Uterus (tissue), 4 donors: ENCODE data around the gene P2RY12. TPM values are rescaled to one million over a fixed set of nuclear protein-coding genes. Genes with fewer than 3 reads are reported as not detected.

Experiments
- DNase-seq, 2 donors: peaks; one replicate each; pipeline ENCODE4 v3.0.0-alpha.2; 2019 to 2020
- H3K27ac ChIP-seq, 2 donors: fragments of 200-600 bp; sonication (generic); 1 replicate in 1 of 2; 2 replicates in 1 of 2; pipeline ENCODE4 v1.5.1; 2016 to 2018
- H3K27me3 ChIP-seq, 2 donors: fragments of 200-600 bp; sonication (generic); one replicate each; pipeline ENCODE4 v1.5.1; 2018 to 2019; ENCODE audit warnings: control low read depth in 1 of 2
- H3K36me3 ChIP-seq, 2 donors: fragments of 200-600 bp; sonication (generic); one replicate each; pipeline ENCODE4 v1.5.1; 2019; ENCODE audit warnings: control low read depth in 1 of 2
- H3K4me1 ChIP-seq, 2 donors: fragments of 200-600 bp; sonication (generic); one replicate each; pipeline ENCODE4 v1.5.1; 2018 to 2019; ENCODE audit warnings: control low read depth in 1 of 2
- H3K4me3 ChIP-seq, 2 donors: fragments of 200-600 bp; sonication (generic); 1 replicate in 1 of 2; 2 replicates in 1 of 2; pipeline ENCODE4 v1.5.1; 2018 to 2019; ENCODE audit warnings: mild to moderate bottlenecking in 1 of 2
- H3K9me3 ChIP-seq, 2 donors: fragments of 200-600 bp; sonication (generic); one replicate each; pipeline ENCODE4 v1.5.1; 2019; ENCODE audit warnings: control low read depth in 1 of 2
- POLR2A ChIP-seq, 2 donors: fragments of 450-650 bp; IDR thresholded peaks; one replicate each; pipeline ENCODE4 v1.6.1; 2016; ENCODE audit warnings: antibody characterized with exemption in 2 of 2, mild to moderate bottlenecking in 1 of 2, moderate library complexity in 1 of 2
- intact Hi-C: fragments of 100-400 bp; cut with DNase I; formaldehyde crosslinking; loops from one replicate; pipeline ENCODE4 v1.15.1; 2023; ENCODE audit warnings: low total_unique reads
- total RNA-seq, 4 donors: library from RNA; depleted of rRNA in 3 of 4; stranded (reverse); fragments of >200 nt in 3 of 4; gene quantifications; one replicate each; pipeline versions ENCODE4 v1.1.0 to v1.2.4, GENCODE V29; 2014 to 2023
- TF ChIP-seq, protein P1 (sequence below), 4 experiments: fragments of 200-600 bp in 2 of 4; fragments of 450-650 bp in 2 of 4; sonication (generic) in 2 of 4; IDR thresholded peaks; one replicate each; pipeline ENCODE4 v1.5.1; 2016 to 2019; ENCODE audit warnings: antibody characterized with exemption in 4 of 4, mild to moderate bottlenecking in 2 of 4, moderate library complexity in 1 of 4
- donor health status: DM: yes; HTN: yes; CAD: no.

The P2RY12 gene
- total RNA-seq, 4 donors from 2014 or later: 0.95 to 6.2 (median 3.1) TPM; not detected in 1

GRCh38 chr3:151314593-151314992 lies 70.0 kb downstream of the P2RY12 start:
- intact Hi-C loops: no loop called here
- Histone ChIP-seq H3K27ac (no peak overlapping the region), H3K4me1 (no peaks in the 10 kb centered on the region), H3K36me3 (no peaks in the 10 kb centered on the region), H3K9me3 (no peaks in the 10 kb centered on the region), H3K27me3 (no peaks in the 10 kb centered on the region), H3K4me3 (no peak overlapping the region)
- DNase-seq: no peak
- TF ChIP-seq POLR2A (IDR thresholded peaks at IDR 0.05): no peak
- TF ChIP-seq, protein P1, sequence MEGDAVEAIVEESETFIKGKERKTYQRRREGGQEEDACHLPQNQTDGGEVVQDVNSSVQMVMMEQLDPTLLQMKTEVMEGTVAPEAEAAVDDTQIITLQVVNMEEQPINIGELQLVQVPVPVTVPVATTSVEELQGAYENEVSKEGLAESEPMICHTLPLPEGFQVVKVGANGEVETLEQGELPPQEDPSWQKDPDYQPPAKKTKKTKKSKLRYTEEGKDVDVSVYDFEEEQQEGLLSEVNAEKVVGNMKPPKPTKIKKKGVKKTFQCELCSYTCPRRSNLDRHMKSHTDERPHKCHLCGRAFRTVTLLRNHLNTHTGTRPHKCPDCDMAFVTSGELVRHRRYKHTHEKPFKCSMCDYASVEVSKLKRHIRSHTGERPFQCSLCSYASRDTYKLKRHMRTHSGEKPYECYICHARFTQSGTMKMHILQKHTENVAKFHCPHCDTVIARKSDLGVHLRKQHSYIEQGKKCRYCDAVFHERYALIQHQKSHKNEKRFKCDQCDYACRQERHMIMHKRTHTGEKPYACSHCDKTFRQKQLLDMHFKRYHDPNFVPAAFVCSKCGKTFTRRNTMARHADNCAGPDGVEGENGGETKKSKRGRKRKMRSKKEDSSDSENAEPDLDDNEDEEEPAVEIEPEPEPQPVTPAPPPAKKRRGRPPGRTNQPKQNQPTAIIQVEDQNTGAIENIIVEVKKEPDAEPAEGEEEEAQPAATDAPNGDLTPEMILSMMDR (IDR thresholded peaks at IDR 0.05): no peak

DNA sequence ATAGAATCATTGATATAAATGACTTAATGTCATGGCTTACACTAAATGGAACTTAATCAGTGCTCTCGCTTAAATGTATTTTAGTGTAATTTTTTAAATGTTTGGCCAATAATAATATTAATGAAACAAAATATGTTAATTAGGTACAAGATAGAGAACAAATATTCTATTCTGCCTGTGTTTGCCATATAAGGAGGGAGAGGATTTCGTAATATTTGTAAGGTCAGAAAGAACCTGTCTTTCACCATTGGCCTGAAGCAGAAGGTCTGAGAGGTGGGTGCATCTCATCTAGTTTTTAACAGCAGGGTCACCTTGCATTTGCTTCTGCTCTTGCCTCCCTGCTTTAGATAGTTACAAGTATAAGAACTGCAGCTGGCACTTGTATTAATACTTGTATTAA lies 70.4 kb downstream of the P2RY12 start:
- no peak overlapping the region for H3K27ac ChIP-seq
- no peaks in the 10 kb centered on the region for H3K9me3 ChIP-seq

DNA sequence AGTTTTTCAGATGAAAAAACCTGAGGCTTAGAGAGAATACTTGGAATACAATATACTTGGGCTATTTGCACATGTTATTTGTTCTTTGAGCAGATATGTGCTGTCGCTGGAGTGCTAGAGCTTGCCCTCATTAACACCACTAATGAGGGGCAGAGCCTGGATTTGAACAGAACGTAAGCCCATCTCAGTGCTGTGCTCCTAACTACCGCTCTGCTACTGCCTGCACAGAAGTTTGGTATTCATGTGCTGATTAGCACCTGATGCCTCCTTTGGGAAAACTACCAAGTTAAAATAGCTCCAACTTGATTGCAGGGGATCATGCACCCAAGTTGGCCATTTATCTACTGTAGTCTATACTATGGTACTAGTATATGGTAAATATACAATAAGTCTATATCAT lies 71.6 kb downstream of the P2RY12 start:
- TF ChIP-seq, protein P1 (IDR thresholded peaks at IDR 0.05): no peak
- no peak for TF ChIP-seq POLR2A (IDR thresholded peaks at IDR 0.05)
- Histone ChIP-seq H3K36me3 (no peaks in the 10 kb centered on the region), H3K4me3 (no peak overlapping the region), H3K4me1 (no peaks in the 10 kb centered on the region), H3K27me3 (no peaks in the 10 kb centered on the region), H3K9me3 (no peaks in the 10 kb centered on the region), H3K27ac (no peak overlapping the region)
- intact Hi-C loops: no loop called here
- no peak for DNase-seq

More for the DNA sequence above, 70.4 kb downstream of the P2RY12 start:
- H3K4me1 ChIP-seq: no peaks in the 10 kb centered on the region
- TF ChIP-seq, protein P1 (IDR thresholded peaks at IDR 0.05): no peak
- no peak for TF ChIP-seq POLR2A (IDR thresholded peaks at IDR 0.05)
- H3K36me3 ChIP-seq: no peaks in the 10 kb centered on the region
- no peak overlapping the region for H3K4me3 ChIP-seq
- intact Hi-C loops: no loop called here
- DNase-seq: no peak
- no peaks in the 10 kb centered on the region for H3K27me3 ChIP-seq

DNA sequence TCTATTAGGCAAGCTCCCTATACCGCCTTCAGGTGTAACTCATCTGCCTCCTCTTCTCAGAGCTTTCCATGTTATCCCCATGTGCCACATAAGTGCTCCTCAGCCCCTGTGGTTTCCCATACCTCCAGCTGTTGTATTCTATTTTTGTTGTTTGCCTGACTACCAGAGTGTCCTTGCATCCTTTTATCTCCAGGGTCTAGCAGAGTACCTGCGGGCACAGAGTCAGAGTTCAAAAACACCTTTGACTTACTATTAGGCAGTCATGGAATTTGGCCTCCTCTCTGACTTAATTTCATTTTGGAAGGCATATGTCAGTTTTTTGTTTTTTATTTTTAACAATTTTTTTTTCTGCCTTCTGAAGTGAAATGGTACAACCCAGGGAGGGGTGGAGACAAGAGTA lies 75.0 kb downstream of the P2RY12 start:
- no peak overlapping the region for H3K4me3 ChIP-seq
- no peak overlapping the region for H3K27ac ChIP-seq
- no peaks in the 10 kb centered on the region for H3K4me1 ChIP-seq
- H3K27me3 ChIP-seq: no peaks in the 10 kb centered on the region
- TF ChIP-seq, protein P1 (IDR thresholded peaks at IDR 0.05): no peak
- TF ChIP-seq POLR2A (IDR thresholded peaks at IDR 0.05): no peak
- H3K9me3 ChIP-seq: no peaks in the 10 kb centered on the region
- intact Hi-C loops: no loop called here
- H3K36me3 ChIP-seq: no peaks in the 10 kb centered on the region
- no peak for DNase-seq

GRCh38 chr3:151307583-151308488 lies 76.7 kb downstream of the P2RY12 start:
- no peak for DNase-seq
- H3K27me3 ChIP-seq: no peaks in the 10 kb centered on the region
- H3K4me3 ChIP-seq: no peak overlapping the region
- TF ChIP-seq POLR2A (IDR thresholded peaks at IDR 0.05): no peak
- TF ChIP-seq, protein P1 (IDR thresholded peaks at IDR 0.05): no peak
- H3K9me3 ChIP-seq: no peaks in the 10 kb centered on the region
- H3K36me3 ChIP-seq: no peaks in the 10 kb centered on the region
- intact Hi-C loops: no loop called here
- H3K27ac ChIP-seq: no peak overlapping the region
- H3K4me1 ChIP-seq: no peaks in the 10 kb centered on the region
